C4-2B (cell line): ENCODE measurements around the gene EBF3.

Experiments used
- ZFX ChIP-seq: fragments of 450-650 bp; IDR thresholded peaks from 2 replicates; pipeline ENCODE4 v1.6.1; 2017
- TF ChIP-seq, protein P1 (sequence below): fragments of 450-650 bp; conservative IDR thresholded peaks from 2 replicates; pipeline ENCODE4 v1.5.1; 2017; ENCODE audit warnings: mild to moderate bottlenecking

DNA sequence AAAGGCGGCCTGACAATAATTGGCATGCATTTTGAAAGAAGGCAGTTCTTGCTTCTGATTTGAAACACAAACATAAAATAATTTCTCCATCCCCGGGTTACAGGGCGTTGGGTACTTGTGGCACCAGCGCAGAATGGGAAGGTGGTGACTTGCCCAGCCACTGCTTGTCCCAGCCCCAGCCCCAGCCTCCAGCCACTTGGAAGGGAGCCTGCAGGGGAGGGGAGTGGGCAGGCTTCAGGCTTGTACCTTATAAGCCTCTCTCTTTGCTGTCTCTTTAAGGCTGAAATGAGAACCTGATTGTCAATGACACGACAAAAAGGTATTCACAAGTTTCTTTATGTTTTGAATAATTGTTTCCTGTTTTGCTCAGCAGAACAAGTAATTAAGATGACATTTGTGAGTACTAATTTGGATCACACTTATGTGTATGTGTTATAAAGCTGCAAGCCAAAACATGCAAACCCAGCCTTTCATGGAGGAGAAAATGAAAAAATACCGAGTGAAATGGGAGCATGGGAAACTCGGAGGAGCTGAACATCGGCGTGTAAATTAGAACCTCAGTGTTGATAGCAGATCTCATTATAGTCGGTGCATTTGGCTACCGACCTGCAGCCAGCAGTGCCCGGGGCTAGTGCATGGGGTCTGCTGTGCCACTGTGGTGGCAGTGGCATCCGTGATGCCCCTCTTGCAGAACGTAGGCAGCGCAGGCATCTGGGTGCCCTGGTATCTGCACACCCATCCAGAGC, 129.9 kb downstream of the EBF3 start:
- TF ChIP-seq, protein P1, sequence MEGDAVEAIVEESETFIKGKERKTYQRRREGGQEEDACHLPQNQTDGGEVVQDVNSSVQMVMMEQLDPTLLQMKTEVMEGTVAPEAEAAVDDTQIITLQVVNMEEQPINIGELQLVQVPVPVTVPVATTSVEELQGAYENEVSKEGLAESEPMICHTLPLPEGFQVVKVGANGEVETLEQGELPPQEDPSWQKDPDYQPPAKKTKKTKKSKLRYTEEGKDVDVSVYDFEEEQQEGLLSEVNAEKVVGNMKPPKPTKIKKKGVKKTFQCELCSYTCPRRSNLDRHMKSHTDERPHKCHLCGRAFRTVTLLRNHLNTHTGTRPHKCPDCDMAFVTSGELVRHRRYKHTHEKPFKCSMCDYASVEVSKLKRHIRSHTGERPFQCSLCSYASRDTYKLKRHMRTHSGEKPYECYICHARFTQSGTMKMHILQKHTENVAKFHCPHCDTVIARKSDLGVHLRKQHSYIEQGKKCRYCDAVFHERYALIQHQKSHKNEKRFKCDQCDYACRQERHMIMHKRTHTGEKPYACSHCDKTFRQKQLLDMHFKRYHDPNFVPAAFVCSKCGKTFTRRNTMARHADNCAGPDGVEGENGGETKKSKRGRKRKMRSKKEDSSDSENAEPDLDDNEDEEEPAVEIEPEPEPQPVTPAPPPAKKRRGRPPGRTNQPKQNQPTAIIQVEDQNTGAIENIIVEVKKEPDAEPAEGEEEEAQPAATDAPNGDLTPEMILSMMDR, result no peak
- no peak for TF ChIP-seq ZFX
